WTC11 (cell line): ENCODE data around the gene CDC16. TPM values are rescaled to one million over a fixed set of nuclear protein-coding genes. Genes with fewer than 3 reads are reported as not detected.

Experiments used
- ATAC-seq: fragments of 200-7000 bp; cut with Tn5 transposase; 2 replicates; pipeline ENCODE4 v1.10.0; 2021; ENCODE audit warnings: mild to moderate bottlenecking, moderate library complexity
- CTCF ChIA-PET: fragments of 300-600 bp; sonication (Branson Sonifier 250); formaldehyde crosslinking; loops from one replicate; lab custom pipeline; 2021; ENCODE audit warnings: antibody characterized with exemption; lab: Charles Lee
- POLR2A ChIA-PET: fragments of 350-600 bp; sonication (Branson Sonifier 250); formaldehyde crosslinking; loops from one replicate; lab custom pipeline; 2021; ENCODE audit warnings: antibody characterized with exemption; lab: Charles Lee
- DNase-seq: peaks from one replicate; pipeline ENCODE4 v3.0.0; 2021; ENCODE audit warnings: low spot score
- H3K27ac Mint-ChIP-seq: 2 replicates; pipeline ENCODE4 v1.8.0; 2021; ENCODE audit warnings: mixed read lengths
- H3K27me3 Mint-ChIP-seq: 2 replicates; pipeline ENCODE4 v1.8.0; 2021; ENCODE audit warnings: low read depth, mild to moderate bottlenecking, moderate library complexity, mixed read lengths
- H3K36me3 Mint-ChIP-seq: 2 replicates; pipeline ENCODE4 v1.8.0; 2021; ENCODE audit warnings: mixed read lengths
- H3K4me1 Mint-ChIP-seq: 2 replicates; pipeline ENCODE4 v1.8.0; 2022; ENCODE audit warnings: mixed read lengths
- H3K4me3 Mint-ChIP-seq: 2 replicates; pipeline ENCODE4 v1.8.0; 2021; ENCODE audit warnings: mild to moderate bottlenecking, moderate library complexity, mixed read lengths
- H3K9me3 Mint-ChIP-seq: 2 replicates; pipeline ENCODE4 v1.8.0; 2021; ENCODE audit warnings: mixed read lengths
- ATF3 ChIP-seq: sonication (generic); formaldehyde crosslinking; conservative IDR thresholded peaks from 2 replicates; pipeline ENCODE4 v1.8.1; 2022; ENCODE audit warnings: mild to moderate bottlenecking, missing genetic modification reagents
- E2F1 ChIP-seq: sonication (generic); formaldehyde crosslinking; IDR thresholded peaks from 2 replicates; pipeline ENCODE4 v1.8.0; 2022; ENCODE audit warnings: mild to moderate bottlenecking, missing genetic modification reagents
- E2F5 ChIP-seq: sonication (generic); formaldehyde crosslinking; IDR thresholded peaks from 2 replicates; pipeline ENCODE4 v1.8.1; 2022; ENCODE audit warnings: mild to moderate bottlenecking, moderate library complexity, missing genetic modification reagents
- FOXJ3 ChIP-seq: sonication (generic); formaldehyde crosslinking; IDR thresholded peaks from 2 replicates; pipeline ENCODE4 v1.9.0; 2021; ENCODE audit warnings: missing genetic modification reagents, mild to moderate bottlenecking, borderline replicate concordance
- GRHL2 ChIP-seq: fragments of 250-450 bp; sonication (Bioruptor Pico); IDR thresholded peaks from 2 replicates; pipeline ENCODE4 v1.8.0; 2022; ENCODE audit warnings: mild to moderate bottlenecking, moderate library complexity; ENCODE audit not compliant: insufficient replicate concordance, severe bottlenecking
- HMGXB4 ChIP-seq: sonication (generic); formaldehyde crosslinking; IDR thresholded peaks from 2 replicates; pipeline ENCODE4 v1.8.1; 2023; ENCODE audit warnings: mild to moderate bottlenecking, moderate library complexity, missing genetic modification reagents
- IRF2 ChIP-seq: sonication (generic); formaldehyde crosslinking; IDR thresholded peaks from 2 replicates; pipeline ENCODE4 v1.8.0; 2022; ENCODE audit warnings: low read depth, missing genetic modification reagents, borderline replicate concordance
- JUN ChIP-seq: sonication (generic); formaldehyde crosslinking; IDR thresholded peaks from 2 replicates; pipeline ENCODE4 v1.8.0; 2023; ENCODE audit warnings: mild to moderate bottlenecking, missing genetic modification reagents
- MYBL2 ChIP-seq: sonication (generic); formaldehyde crosslinking; IDR thresholded peaks from 2 replicates; pipeline ENCODE4 v1.8.1; 2023; ENCODE audit warnings: mild to moderate bottlenecking, moderate library complexity, missing genetic modification reagents
- PRRX2 ChIP-seq: fragments of 250-450 bp; sonication (Bioruptor Pico); IDR thresholded peaks from 2 replicates; pipeline ENCODE4 v1.8.0; 2021; ENCODE audit warnings: mild to moderate bottlenecking
- USF2 ChIP-seq: sonication (generic); formaldehyde crosslinking; IDR thresholded peaks from 2 replicates; pipeline ENCODE4 v1.8.1; 2023; ENCODE audit warnings: mild to moderate bottlenecking, missing genetic modification reagents, moderate library complexity
- ZMAT4 ChIP-seq: fragments of 250-450 bp; sonication (Bioruptor Pico); IDR thresholded peaks from 2 replicates; pipeline ENCODE4 v1.9.0; 2021; ENCODE audit warnings: mild to moderate bottlenecking
- ZNF219 ChIP-seq: sonication (generic); formaldehyde crosslinking; IDR thresholded peaks from 2 replicates; pipeline ENCODE4 v1.8.0; 2023; ENCODE audit warnings: missing genetic modification reagents, mild to moderate bottlenecking, borderline replicate concordance
- ZNF396 ChIP-seq: fragments of 250-450 bp; sonication (Bioruptor Pico); IDR thresholded peaks from 2 replicates; pipeline ENCODE4 v1.8.0; 2021; ENCODE audit warnings: mild to moderate bottlenecking, moderate library complexity, borderline replicate concordance
- ZNF423 ChIP-seq: fragments of 250-450 bp; sonication (Bioruptor Pico); IDR thresholded peaks from 2 replicates; pipeline ENCODE4 v2.1.2; 2022; ENCODE audit warnings: mild to moderate bottlenecking, moderate library complexity
- ZNF425 ChIP-seq: fragments of 250-450 bp; sonication (Bioruptor Pico); conservative IDR thresholded peaks from 2 replicates; pipeline ENCODE4 v1.9.0; 2021; ENCODE audit warnings: mild to moderate bottlenecking
- ZNF671 ChIP-seq: fragments of 250-450 bp; sonication (Bioruptor Pico); IDR thresholded peaks from 2 replicates; pipeline ENCODE4 v1.8.0; 2021; ENCODE audit warnings: mild to moderate bottlenecking
- total RNA-seq: library from RNA; stranded (reverse); gene quantifications from 3 replicates; pipeline ENCODE4 v1.2.3, GENCODE V29; 2021

Gene CDC16
- total RNA-seq, 1 experiment from 2014 or later: 73.5 TPM

GRCh38 chr13:114236227-114236626 is 1.5 kb downstream of the CDC16 start (continued):
- TF ChIP-seq ATF3 (CRISPR knock-in tag) (no peak), GRHL2 (CRISPR knock-in tag) (no peak)

- H3K27me3 Mint-ChIP-seq: peaks cover 15% of the 10 kb centered on the region
- ChIA-PET CTCF (interaction anchor here (0.6 kb wide), 1 partner anchor 675 kb away, joined by 3 read pairs; no protein-coding TSS in a partner anchor), POLR2A (no interaction called here)
- DNase-seq (no peak), ATAC-seq (no peak)
- no peak for TF ChIP-seq E2F5
- TF ChIP-seq MYBL2 (CRISPR knock-in tag): no peak
- TF ChIP-seq ZNF671: no peak
- no peak for TF ChIP-seq ZNF423 (CRISPR knock-in tag)
- TF ChIP-seq FOXJ3 (CRISPR knock-in tag): no peak
- no peak for TF ChIP-seq E2F1 (CRISPR knock-in tag)
- TF ChIP-seq USF2: no peak
- TF ChIP-seq ZNF219 (CRISPR knock-in tag): no peak
- TF ChIP-seq ZNF396 (CRISPR knock-in tag): no peak
- no peak for TF ChIP-seq JUN (CRISPR knock-in tag)
- TF ChIP-seq HMGXB4 (CRISPR knock-in tag): no peak
- TF ChIP-seq IRF2: no peak
- no peak for TF ChIP-seq ZNF425 (CRISPR knock-in tag)
- TF ChIP-seq PRRX2 (CRISPR knock-in tag): no peak
- TF ChIP-seq ZMAT4: no peak
- peaks cover 20% of the 10 kb centered on the region for H3K4me1 Mint-ChIP-seq
- H3K9me3 Mint-ChIP-seq: peaks cover 8% of the 10 kb centered on the region
- H3K4me3 Mint-ChIP-seq: no peak overlapping the region
- peaks cover 50% of the 10 kb centered on the region for H3K36me3 Mint-ChIP-seq
- no peak overlapping the region; the same call in 1 of the 2 replicates for H3K27ac Mint-ChIP-seq
Measured at GRCh38 chr13:114237415-114238112, 2.9 kb downstream of the CDC16 start.
